Measurements from ENCODE around the gene P3H2.
"Not testable (repeated sequence)": the region's sequence is repeated elsewhere in the genome, so short reads cannot be mapped to it uniquely, and the experiment has no call there.

Gene P3H2, protein sequence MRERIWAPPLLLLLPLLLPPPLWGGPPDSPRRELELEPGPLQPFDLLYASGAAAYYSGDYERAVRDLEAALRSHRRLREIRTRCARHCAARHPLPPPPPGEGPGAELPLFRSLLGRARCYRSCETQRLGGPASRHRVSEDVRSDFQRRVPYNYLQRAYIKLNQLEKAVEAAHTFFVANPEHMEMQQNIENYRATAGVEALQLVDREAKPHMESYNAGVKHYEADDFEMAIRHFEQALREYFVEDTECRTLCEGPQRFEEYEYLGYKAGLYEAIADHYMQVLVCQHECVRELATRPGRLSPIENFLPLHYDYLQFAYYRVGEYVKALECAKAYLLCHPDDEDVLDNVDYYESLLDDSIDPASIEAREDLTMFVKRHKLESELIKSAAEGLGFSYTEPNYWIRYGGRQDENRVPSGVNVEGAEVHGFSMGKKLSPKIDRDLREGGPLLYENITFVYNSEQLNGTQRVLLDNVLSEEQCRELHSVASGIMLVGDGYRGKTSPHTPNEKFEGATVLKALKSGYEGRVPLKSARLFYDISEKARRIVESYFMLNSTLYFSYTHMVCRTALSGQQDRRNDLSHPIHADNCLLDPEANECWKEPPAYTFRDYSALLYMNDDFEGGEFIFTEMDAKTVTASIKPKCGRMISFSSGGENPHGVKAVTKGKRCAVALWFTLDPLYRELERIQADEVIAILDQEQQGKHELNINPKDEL

DNA sequence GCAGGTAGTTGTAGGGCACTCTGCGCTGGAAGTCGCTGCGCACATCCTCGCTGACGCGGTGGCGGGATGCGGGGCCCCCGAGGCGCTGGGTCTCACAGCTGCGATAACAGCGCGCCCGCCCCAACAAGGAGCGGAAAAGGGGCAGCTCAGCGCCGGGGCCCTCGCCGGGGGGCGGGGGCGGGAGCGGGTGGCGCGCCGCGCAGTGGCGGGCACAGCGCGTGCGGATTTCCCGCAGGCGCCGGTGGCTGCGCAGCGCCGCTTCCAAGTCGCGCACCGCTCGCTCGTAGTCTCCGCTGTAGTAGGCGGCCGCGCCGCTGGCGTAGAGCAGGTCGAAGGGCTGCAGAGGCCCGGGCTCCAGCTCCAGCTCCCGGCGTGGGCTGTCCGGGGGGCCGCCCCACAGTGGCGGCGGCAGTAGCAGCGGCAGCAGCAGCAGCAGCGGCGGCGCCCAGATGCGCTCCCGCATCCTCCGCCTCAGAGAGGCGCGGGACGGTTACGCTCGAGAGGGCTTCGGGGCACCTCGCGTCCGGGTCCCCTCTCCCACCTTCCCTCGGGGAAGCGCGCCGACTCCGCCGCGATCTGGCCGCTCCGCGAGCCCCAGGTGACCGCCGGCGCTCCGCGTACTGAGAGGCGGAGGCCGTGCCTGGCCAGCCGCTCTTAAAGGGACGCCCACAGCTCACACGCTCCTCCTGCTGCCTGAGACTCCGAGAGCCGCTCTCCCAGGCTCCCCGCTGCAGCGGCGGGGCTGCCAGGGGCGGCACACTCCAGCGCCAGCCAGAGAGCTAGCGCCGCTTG, at the start of gene P3H2:
Gene P3H2 (minus strand): TSS at position 629 of the 792 bp plus-strand sequence. CDS start 166 bp downstream, at position 463.
- peak; percentile 61 for DNase-seq (ENCODE audit: low read depth, low spot score)

DNA sequence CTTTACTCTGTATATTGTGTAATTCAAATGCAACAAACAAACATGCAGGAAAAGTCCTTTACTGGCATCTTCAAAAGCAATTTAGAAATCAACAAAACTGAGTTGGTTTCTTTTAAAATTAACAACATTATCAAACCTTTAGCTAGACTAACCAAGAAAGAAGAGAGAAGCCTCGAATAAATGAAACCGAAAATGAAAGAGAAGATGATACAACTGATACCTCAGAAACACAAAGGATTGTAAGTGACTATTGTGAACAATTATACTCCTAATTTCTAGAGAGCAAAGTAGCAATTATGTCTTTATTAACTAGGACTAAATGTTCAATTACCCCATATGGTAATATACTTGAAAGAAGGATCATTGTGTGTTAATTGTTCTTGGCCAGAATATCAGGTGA, 49.2 kb upstream of the P3H2 start:
- no peak for DNase-seq (ENCODE audit: low read depth, low spot score)

DNA sequence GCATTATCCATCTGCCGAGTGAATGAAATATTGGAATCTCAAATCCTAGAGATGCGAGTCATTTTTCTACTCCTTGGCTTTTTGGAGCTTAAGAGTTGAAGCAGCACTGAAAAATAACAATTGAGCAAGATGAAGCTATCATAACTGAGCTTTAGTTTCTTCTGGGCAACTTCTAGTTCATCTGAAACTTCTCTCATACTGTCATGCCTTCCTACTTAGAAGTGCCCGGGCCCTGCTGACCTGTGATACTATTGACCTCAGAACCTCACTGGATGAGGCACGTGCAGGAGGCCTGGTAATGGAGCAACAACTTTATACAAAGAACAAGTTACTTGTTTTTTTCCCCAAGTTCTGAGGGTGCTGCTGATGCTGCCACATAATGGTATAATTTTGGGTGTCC, 48.5 kb upstream of the P3H2 start:
- no peak for DNase-seq (ENCODE audit: low read depth, low spot score)

DNA sequence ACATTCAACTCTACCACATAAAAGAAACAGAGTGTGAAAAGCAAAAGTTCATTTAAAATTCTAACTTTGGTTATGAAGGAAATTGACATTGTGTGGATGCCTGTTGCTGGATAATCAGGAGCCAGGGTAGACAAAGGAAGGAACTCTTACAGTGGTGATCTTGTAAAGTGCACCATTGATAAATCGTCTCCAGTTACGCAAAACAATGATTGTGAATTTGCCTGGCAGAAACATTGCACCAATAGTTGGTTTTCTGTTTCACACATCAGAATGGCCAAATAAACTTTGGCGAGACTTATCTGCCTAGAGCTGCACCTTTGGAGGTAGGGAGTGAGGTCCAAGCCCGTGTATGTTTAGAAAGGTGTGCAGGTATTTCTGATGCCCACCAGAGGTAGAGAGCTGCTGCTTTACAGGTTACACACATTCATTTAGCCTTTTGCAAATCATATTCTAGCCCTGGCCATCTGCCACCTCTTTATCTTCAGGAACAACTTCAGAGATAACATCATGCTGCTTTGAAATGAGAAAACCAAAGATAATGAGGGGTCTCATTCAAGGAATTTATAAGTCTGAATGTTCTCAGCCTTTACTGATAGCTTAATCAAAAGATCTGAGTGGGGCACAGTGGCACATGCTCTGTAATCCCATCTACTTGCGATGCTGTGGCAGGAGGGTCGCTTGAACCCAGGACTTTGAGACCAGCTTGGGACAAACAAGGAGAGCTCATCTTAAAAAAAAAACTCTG, 47.4 kb upstream of the P3H2 start:
- DNase-seq (ENCODE audit: low read depth, low spot score) = no peak

DNA sequence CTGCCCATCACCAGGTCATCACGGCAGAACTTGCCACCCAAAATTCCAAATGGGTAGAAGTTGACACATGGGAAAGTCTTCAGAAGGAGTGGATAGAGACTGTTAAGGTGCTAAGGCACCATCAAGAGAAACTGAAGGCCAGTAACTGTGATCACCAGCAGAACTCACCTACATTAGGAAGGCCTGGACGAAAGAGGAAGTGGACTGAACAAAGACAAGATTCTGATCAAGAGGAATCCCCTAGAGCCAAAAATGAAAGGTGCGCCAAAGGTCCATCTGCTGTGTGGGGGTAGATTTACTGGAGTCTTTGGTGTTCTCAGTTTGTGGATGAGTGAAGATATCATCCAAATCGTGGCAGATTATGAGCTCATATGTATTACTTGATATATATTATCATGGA, 46.3 kb upstream of the P3H2 start:
- DNase-seq (ENCODE audit: low read depth, low spot score) = no peak

DNA sequence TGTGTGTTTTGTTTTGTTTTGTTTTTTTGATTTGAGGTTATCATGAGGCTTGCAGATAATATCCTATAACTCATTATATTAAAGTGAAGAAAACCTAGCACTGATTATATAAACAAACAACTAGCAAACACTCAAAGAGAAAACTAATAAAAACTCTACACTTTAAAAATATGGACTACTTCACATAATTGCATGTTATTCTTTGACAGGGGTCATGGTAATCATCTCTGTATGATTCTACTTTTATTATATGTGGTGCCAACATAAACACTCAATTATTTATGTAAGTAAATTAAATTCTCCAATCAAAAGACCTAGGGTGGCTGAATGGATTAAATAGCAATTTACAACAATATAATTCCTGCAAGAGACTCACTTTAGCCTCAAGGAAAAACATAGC, 44.6 kb upstream of the P3H2 start:
- DNase-seq (ENCODE audit: low read depth, low spot score) = no peak

DNA sequence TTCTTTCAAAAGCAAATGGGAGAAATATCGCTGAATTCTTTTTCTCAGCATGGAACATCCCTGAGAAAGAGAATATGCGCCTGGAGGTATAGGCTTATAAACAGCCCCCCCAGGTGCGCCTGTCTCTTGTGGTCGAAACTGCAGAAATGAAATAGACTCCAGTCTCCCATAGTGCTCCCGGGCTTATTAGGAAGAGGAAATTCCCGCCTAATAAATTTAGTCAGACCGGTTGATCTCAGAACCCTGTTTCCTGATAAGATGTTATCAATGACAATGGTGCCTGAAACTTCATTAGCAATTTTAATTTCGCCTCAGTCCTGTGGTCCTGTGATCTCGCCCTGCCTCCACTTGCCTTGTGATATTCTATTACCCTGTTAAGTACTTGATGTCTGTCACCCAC, 41.3 kb upstream of the P3H2 start:
- DNase-seq (ENCODE audit: low read depth, low spot score) = not testable (repeated sequence)

DNA sequence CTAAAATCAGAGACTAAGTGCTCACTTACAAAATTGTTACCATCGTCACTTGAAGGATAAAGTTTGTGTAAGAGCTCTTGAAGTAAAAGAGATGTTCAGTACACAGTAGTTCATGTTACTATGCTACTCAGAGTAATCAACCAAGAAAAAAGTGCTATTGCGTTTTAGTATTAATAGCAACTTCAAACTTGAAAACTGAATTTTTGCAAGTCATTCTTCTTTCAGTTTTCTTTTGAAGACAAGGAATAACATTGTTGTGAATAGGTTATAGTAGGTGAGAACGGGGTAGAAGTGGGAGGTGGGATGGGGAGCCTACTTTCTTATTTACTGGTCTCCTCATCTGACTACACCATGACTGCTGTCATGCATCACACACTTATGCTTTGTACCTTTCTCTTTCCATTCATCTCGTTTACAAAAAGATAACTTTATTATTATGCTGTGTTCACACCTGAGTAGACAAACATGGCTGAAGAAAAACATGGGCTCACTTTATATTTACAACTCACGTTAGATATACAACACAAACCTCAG, 39.3 kb upstream of the P3H2 start:
- no peak for DNase-seq (ENCODE audit: low read depth, low spot score)

DNA sequence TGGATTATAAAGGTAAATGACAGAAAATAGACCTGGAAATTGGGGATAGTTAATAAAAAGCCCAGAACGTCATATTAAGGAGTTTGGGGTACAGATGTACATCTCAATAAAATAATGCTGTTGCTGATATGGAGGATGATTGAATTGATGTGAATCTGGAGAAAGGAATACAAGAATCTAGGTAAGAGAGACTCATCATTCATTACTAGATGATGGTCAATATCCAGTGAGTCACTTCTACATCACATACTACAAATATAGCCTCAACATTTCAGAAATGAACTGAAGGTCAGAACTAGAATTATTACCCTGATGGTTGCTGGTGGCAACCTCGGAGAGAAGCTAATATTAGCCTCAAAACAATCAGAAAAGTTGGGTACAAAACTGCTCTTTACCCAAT, 37.6 kb upstream of the P3H2 start:
- no peak for DNase-seq (ENCODE audit: low read depth, low spot score)

DNA sequence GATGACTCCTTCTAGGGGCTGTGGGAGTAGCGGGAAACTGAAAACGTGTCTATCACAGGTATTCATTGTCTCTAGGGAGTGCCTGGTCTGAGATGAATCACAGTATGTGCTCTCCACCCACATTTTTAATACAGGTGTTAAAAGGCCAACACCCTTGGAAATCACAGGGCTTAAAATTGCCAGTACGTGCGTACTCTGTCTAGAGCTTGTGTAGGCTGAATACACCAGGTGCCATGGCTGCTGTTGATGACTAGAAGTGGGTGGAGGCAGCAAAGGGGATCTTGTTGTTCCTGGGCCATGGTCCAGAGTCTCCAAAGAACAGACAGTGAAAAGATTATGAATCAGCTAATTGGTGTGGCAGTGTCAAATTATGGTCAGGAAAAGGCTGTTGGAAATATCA, 35.1 kb upstream of the P3H2 start:
- DNase-seq (ENCODE audit: low read depth, low spot score) = no peak

DNA sequence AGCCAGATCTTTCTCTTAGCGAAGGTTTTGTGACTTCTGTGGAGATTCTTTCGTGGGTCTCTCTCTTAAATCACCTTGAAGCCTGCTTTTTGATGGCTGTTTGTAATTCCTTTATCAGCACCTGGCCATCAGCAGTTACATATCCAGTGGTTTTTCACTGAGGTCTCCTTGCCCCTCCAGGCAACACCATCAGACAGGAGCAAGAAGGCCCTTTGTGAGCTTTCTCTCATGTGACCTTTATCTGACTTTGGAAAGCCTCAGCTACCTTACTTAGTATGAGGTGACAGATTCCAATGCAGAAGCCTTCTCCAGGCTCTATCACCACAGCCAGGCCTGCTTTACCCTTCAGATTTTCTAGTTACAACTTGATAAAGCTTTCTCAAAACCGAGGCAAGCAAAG, 30.0 kb upstream of the P3H2 start:
- DNase-seq (ENCODE audit: low read depth, low spot score) = no peak

DNA sequence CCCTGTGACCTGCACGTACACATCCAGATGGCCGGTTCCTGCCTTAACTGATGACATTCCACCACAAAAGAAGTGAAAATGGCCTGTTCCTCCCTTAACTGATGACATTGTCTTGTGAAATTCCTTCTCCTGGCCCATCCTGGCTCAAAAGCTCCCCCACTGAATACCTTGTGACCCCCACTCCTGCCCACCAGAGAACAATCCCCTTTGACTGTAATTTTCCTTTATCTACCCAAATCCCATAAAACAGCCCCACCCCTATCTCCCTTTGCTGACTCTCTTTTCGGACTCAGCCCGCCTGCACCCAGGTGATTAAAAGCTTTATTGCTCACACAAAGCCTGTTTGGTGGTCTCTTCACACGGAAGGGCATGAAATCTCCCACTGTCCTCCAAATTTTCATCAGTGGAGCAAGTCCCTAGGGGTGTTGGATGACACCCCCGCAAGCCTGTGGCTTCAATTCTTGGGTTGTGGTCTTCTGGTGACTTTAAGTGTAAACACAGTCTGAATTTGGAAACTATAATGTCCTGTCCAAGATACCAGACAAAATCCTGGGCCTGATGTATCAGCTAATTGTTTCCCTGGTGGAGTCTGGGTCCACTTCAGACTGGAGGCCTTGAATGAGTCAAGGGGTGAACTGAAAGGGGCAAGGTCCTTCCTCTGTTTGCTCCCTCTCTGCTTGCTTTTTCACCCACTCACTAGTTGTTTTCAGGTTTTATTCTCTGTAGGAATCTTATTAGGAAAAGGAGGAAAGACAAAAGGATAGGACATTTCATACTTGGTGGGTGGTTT, 29.3 kb upstream of the P3H2 start:
- DNase-seq (ENCODE audit: low read depth, low spot score) = not testable (repeated sequence)

DNA sequence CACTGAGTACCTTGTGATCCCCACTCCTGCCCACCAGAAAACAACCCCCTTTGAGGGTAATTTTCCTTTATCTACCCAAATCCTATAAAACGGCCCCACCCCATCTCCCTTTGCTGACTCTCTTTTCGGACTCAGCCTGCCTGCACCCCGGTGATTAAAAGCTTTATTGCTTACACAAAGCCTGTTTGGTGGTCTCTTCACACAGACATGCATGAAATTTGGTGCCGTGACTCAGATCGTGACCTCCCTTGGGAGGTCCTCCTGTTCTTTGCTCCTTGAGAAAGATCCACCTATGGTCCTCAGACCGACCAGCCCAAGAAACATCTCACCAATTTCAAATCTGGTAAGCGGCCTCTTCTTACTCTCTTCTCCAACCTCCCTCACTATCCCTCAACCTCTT, 24.1 kb upstream of the P3H2 start:
- not testable (repeated sequence) for DNase-seq (ENCODE audit: low read depth, low spot score)

DNA sequence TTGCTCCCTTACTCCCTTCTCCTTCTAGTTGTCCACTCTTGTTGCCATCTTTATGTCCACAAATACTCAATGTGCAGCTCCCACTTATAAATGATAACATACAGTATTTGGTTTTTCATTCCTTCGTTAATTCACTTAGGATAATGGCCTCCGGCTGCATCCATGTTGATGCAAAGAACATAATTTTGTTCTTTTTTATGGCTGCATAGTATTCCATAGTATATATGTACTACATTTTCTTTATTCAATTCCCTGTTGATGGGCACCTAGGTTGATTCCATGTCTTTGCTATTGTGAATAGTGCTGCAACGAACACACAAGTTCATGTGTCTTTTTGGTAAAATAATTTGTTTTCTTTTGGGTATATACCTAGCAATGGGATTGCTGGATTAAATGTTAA, 21.3 kb upstream of the P3H2 start:
- no peak for DNase-seq (ENCODE audit: low read depth, low spot score)

DNA sequence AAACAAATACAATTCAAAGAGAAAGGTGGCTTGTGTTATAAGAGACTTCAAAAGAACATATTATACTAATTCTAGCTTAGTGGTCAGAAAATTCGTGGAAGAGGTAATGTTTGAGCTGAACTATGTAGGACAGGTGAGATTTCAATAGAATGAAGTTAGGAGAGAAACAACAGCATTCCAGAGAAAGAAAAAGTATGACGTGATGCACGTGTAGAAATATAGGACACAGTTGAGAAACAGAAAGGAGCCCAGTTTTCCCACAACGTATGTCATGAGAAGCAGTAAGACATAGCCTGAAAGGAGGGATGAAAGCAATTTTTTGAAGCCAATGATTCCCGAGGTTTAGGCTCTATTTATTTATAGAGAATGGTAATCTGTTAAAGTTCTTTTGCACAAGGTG, 18.7 kb upstream of the P3H2 start:
- DNase-seq (ENCODE audit: low read depth, low spot score) = no peak

DNA sequence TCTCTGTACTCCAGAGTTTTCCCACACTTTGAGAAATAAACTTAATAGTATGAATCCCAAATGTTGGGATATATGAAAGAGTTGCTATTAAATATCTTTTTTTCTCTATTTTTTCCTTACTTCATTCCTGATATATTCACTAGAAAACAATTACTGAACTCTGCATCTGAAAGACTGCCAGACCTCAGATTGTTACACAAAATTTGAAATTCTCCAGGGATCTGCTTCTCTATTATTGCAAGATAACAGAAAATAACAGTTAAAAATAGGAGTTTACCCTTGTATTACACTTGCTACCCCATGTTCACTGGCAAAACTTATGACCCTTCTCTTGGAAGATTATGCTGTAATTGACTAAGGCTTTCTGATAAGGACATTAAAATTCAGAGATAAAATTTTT, 11.7 kb upstream of the P3H2 start:
- DNase-seq (ENCODE audit: low read depth, low spot score) = no peak

DNA sequence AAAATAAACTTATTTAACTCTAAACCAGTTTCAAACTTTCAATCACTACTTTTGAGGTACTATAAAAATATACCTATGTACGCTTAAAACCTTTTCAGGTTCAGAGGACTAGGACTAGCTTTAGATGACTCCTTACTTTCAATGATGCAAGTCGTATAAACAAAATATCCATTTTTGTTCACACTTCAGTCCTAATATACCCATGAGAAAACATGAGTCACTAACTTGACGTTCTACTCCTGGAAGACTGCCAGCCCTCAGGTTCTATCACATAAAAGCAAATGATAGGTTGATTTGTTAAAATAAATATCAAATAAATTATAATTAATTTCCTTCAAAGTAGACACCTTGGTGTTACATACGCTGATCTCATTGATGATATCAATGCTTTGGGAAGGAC, 10.6 kb upstream of the P3H2 start:
- no peak for DNase-seq (ENCODE audit: low read depth, low spot score)

DNA sequence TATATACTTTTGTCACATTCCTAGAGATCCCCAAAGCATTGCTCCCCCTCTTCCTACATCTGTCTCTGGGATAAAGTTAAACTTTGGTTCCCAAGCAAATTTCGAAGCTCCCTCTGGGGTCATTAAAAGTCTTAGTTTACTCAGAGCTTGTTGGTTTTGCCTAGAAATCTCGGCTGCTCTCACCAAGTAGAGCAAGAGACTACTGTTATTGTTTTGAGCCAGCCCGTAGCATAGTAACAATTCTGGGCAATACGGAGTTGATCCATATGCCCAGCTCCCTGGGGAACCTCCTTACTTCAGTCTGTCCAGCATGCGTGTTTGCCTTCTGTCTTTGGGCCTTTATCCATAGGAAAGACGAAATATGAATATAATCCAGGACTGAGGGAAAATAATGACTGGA, 10.0 kb upstream of the P3H2 start:
- no peak for DNase-seq (ENCODE audit: low read depth, low spot score)

DNA sequence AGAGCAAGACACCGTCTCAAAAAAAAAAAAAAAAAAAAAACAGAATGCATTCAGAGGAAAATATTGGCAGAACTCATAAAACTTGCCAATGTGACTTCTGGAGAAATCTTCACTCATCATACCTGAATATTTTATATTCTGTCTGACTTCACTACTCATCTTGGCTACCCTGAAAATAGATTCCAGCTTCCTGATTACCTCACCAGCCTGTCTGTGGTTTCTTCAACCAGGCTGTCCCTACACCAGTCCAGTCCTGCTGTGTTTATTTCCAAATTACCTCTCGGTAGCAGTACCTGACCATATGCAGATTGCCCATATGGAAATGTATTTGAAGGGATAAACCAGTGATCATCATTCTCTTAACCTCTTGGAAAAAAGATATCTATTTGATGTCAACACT, 9.3 kb upstream of the P3H2 start:
- no peak for DNase-seq (ENCODE audit: low read depth, low spot score)

DNA sequence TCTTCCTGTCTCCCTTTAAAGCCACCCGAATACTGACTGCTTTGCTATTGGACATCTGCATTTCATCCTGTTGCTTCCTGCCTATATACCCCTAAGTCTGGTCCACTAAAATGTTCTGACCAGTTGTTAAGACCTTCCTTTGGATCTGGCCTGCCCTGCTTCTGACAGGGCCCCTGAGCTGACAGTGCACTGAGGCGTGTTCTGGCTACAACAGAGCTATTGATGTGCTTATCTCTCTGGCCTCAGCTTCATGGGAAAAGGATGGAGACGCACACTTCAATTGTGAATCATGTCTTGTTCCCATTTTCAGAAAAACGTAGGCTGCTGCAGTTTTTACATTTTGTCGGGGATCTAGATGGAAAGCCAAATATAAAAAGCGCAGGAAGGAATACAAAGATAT, 7.1 kb upstream of the P3H2 start:
- no peak for DNase-seq (ENCODE audit: low read depth, low spot score)

DNA sequence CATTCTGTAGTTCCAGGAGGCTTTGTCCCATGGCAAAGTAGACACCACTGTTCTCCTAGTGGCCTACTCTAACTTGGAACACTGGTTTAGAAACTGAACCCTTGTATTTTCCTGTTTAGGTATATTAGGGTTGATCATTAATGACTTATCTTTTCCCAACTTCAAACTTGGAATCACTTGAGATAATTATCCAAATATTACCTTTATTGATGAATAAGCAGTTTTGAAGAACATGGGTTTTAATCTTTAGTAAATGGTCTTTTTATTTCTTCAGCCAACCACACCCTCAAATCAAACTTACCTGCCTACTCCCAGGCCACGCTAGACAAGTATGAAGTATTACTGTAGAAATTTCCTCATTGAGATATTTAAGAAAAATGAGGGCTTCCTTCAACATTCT, 6.5 kb upstream of the P3H2 start:
- DNase-seq (ENCODE audit: low read depth, low spot score) = no peak

Measured in iPS DF 19.7 (cell line).